ENCODE results near the gene AGA. TPM values are rescaled to one million over a fixed set of nuclear protein-coding genes. Genes with fewer than 3 reads are reported as not detected.
A peak's percentile ranks its signal among the peaks of the same experiment; 100 is the strongest.

AGA gene
- 10 to 100 TPM; 28.8 to 31.3 TPM for total RNA-seq
- polyA plus RNA-seq (ENCODE audit: insufficient read length in 6 of 6), result 10 to 100 TPM; 24.3 to 33.2 (median 28.3) TPM
- long read RNA-seq, donor 1, transcript AGA-201 (9 exons, 2,107 nt), result major isoform, 12 of 13 reads
- long read RNA-seq, donor 1, partial matches to known transcripts, result 0 of 13 reads
- long read RNA-seq, donor 1, other reads (novel, unspliced or antisense), result 0 of 13 reads
- long read RNA-seq, donor 2, transcript AGA-201 (9 exons, 2,107 nt), result major isoform, 8 of 9 reads
- long read RNA-seq, donor 2, partial matches to known transcripts, result 0 of 9 reads
- long read RNA-seq, donor 2, other reads (novel, unspliced or antisense), result 0 of 9 reads
- long read RNA-seq, donor 3, transcript AGA-201 (9 exons, 2,107 nt), result major isoform, 7 of 9 reads
- long read RNA-seq, donor 3, partial matches to known transcripts, result 0 of 9 reads
- long read RNA-seq, donor 3, other reads (novel, unspliced or antisense), result 0 of 9 reads
- long read RNA-seq, donor 4, transcript AGA-201 (9 exons, 2,107 nt), result major isoform, 22 of 27 reads
- long read RNA-seq, donor 4, partial matches to known transcripts, result 1 of 27 reads
- long read RNA-seq, donor 4, other reads (novel, unspliced or antisense), result 4 of 27 reads
- long read RNA-seq, donor 5, transcript AGA-201 (9 exons, 2,107 nt), result major isoform, 7 of 9 reads
- long read RNA-seq, donor 5, partial matches to known transcripts, result 0 of 9 reads
- long read RNA-seq, donor 5, other reads (novel, unspliced or antisense), result 0 of 9 reads
- long read RNA-seq, donor 6, transcript AGA-201 (9 exons, 2,107 nt), result major isoform, 5 of 6 reads
- long read RNA-seq, donor 6, partial matches to known transcripts, result 0 of 6 reads
- long read RNA-seq, donor 6, other reads (novel, unspliced or antisense), result 0 of 6 reads
- long read RNA-seq, donor 7, transcript AGA-201 (9 exons, 2,107 nt), result major isoform, 5 of 5 reads
- long read RNA-seq, donor 7, partial matches to known transcripts, result 0 of 5 reads
- long read RNA-seq, donor 7, other reads (novel, unspliced or antisense), result 0 of 5 reads
- long read RNA-seq, donor 8, transcript AGA-201 (9 exons, 2,107 nt), result major isoform, 5 of 6 reads
- long read RNA-seq, donor 8, partial matches to known transcripts, result 0 of 6 reads
- long read RNA-seq, donor 8, other reads (novel, unspliced or antisense), result 0 of 6 reads
- long read RNA-seq, donor 9, result 0 reads
- long read RNA-seq, donor 10, transcript AGA-201 (9 exons, 2,107 nt), result major isoform, 19 of 19 reads
- long read RNA-seq, donor 10, partial matches to known transcripts, result 0 of 19 reads
- long read RNA-seq, donor 10, other reads (novel, unspliced or antisense), result 0 of 19 reads
- long read RNA-seq, donor 11, partial matches to known transcripts, result 0 of 4 reads
- long read RNA-seq, donor 11, other reads (novel, unspliced or antisense), result 0 of 4 reads
- long read RNA-seq, donor 12, transcript AGA-201 (9 exons, 2,107 nt), result major isoform, 10 of 10 reads
- long read RNA-seq, donor 12, partial matches to known transcripts, result 0 of 10 reads
- long read RNA-seq, donor 12, other reads (novel, unspliced or antisense), result 0 of 10 reads

- peak; percentile 97 for ATAC-seq
- Histone ChIP-seq H3K4me3 (peak within 1 kb of the TSS; percentile 54 to 64), H3K27ac (peak within 1 kb of the TSS; percentile 94 to 98), H3K9me3 (no peaks in the 10 kb centered on the region), H3K36me3 (peaks cover 0 to 25% of the 10 kb centered on the region in 2 donors), H3K27me3 (no peaks in the 10 kb centered on the region), H3K4me1 (peaks cover 0 to 19% of the 10 kb centered on the region in 2 donors)
- DNase-seq, result peak; percentile 93 to 98 (median 98)
- TF ChIP-seq CTCF (IDR thresholded peaks at IDR 0.05), result peak in 1 of 2 donors; percentile 21
- intact Hi-C loops (cut with DNase I), result no loop called here
These were observed at the start of gene AGA for GRCh38 chr4:177441803-177442622. Gene AGA, minus strand, starts transcription at chr4:177442437. Its CDS starts 62 bp downstream, at chr4:177442375.

GRCh38 chr4:177492022-177492421 is 49.8 kb upstream of the AGA start:
- Histone ChIP-seq H3K4me1 (no peaks in the 10 kb centered on the region), H3K4me3 (no peak overlapping the region), H3K27me3 (no peaks in the 10 kb centered on the region), H3K9me3 (no peaks in the 10 kb centered on the region), H3K27ac (no peak overlapping the region), H3K36me3 (no peaks in the 10 kb centered on the region)
- ATAC-seq (no peak), DNase-seq (no peak)
- no peak for TF ChIP-seq CTCF (IDR thresholded peaks at IDR 0.05)
- intact Hi-C loops (cut with DNase I), result no loop called here

- no peak for TF ChIP-seq CTCF (IDR thresholded peaks at IDR 0.05)
- H3K4me3 ChIP-seq, result no peak overlapping the region
- H3K36me3 ChIP-seq, result no peaks in the 10 kb centered on the region
- H3K9me3 ChIP-seq, result no peaks in the 10 kb centered on the region
- H3K27ac ChIP-seq, result no peak overlapping the region
- intact Hi-C loops (cut with DNase I), result no loop called here
- H3K4me1 ChIP-seq, result no peaks in the 10 kb centered on the region
- no peak for DNase-seq
- ATAC-seq, result no peak
- no peaks in the 10 kb centered on the region for H3K27me3 ChIP-seq
These were observed 48.5 kb upstream of the AGA start for GRCh38 chr4:177490769-177491168.

GRCh38 chr4:177489471-177490246 is 47.4 kb upstream of the AGA start:
- Histone ChIP-seq H3K27ac (no peak overlapping the region), H3K4me3 (no peak overlapping the region), H3K36me3 (no peaks in the 10 kb centered on the region), H3K9me3 (no peaks in the 10 kb centered on the region), H3K4me1 (no peaks in the 10 kb centered on the region), H3K27me3 (no peaks in the 10 kb centered on the region)
- TF ChIP-seq CTCF (IDR thresholded peaks at IDR 0.05), result no peak
- no peak for ATAC-seq
- intact Hi-C loops (cut with DNase I), result no loop called here
- DNase-seq, result no peak

All from left lung (tissue), 14 donors.